Peyer's patch (tissue), 4 donors: ENCODE results near the gene NDUFS2.

Experiments used
- CTCF ChIP-seq, 6 experiments: fragments of 450-650 bp in 4 of 6; fragments of 200-600 bp in 2 of 6; sonication (generic) in 1 of 6; IDR thresholded peaks; one replicate each; pipeline ENCODE4 v1.5.1; 2017 to 2019; ENCODE audit warnings: antibody characterized with exemption in 6 of 6, mild to moderate bottlenecking in 3 of 6, moderate library complexity in 1 of 6
- POLR2A ChIP-seq, 2 donors: fragments of 450-650 bp; IDR thresholded peaks; one replicate each; pipeline ENCODE4 v1.5.1; 2017; ENCODE audit warnings: antibody characterized with exemption in 2 of 2, mild to moderate bottlenecking in 2 of 2, moderate library complexity in 2 of 2

GRCh38 chr1:161193561-161194235 is 8.5 kb upstream of the NDUFS2 start:
- TF ChIP-seq POLR2A (IDR thresholded peaks at IDR 0.05) = no peak
- TF ChIP-seq CTCF (IDR thresholded peaks at IDR 0.05) = no peak
